A673 (cell line): ENCODE data around the gene BATF2. TPM values are rescaled to one million over a fixed set of nuclear protein-coding genes. Genes with fewer than 3 reads are reported as not detected.

Experiments used
- BruUV-seq: library from RNA; stranded (reverse); fragments of 400-500 nt; replicated peaks from 2 replicates; lab custom pipeline; 2021; lab: Mats Ljungman, UMichigan
- CTCF ChIA-PET: fragments of 300-600 bp; sonication (Branson Sonifier 250); formaldehyde crosslinking; loops from one replicate; lab custom pipeline; 2022; ENCODE audit warnings: antibody characterized with exemption; lab: Charles Lee
- POLR2A ChIA-PET: fragments of 300-600 bp; sonication (Branson Sonifier 250); formaldehyde crosslinking; loops from one replicate; lab custom pipeline; 2022; ENCODE audit warnings: antibody characterized with exemption; ENCODE audit not compliant: low non-redundant PET; lab: Charles Lee
- DNase-seq: peaks from one replicate; pipeline ENCODE4 v3.0.0-alpha.2; 2015; ENCODE audit warnings: low spot score
- H3K27ac ChIP-seq: fragments of 200-600 bp; sonication (generic); 2 replicates; pipeline ENCODE4 v1.5.1; 2016; ENCODE audit warnings: mixed run types, low read depth, mild to moderate bottlenecking, mixed read lengths, antibody characterized with exemption, low read length; ENCODE audit not compliant: poor library complexity, severe bottlenecking
- H3K27me3 ChIP-seq: fragments of 200-600 bp; sonication (generic); replicated peaks from 2 replicates; pipeline ENCODE4 v1.6.1; 2017; ENCODE audit warnings: mixed run types, low read depth, mild to moderate bottlenecking, mixed read lengths, antibody characterized with exemption, low read length; ENCODE audit not compliant: insufficient read depth, poor library complexity
- H3K36me3 ChIP-seq: fragments of 200-600 bp; sonication (generic); 2 replicates; pipeline ENCODE4 v1.6.1; 2016; ENCODE audit warnings: mixed run types, mild to moderate bottlenecking, mixed read lengths, antibody characterized with exemption, low read length; ENCODE audit not compliant: insufficient read depth, poor library complexity, severe bottlenecking
- H3K4me1 ChIP-seq: fragments of 200-600 bp; sonication (generic); 2 replicates; pipeline ENCODE4 v1.6.1; 2017; ENCODE audit warnings: mixed run types, mild to moderate bottlenecking, mixed read lengths, antibody characterized with exemption, low read length; ENCODE audit not compliant: insufficient read depth, poor library complexity, severe bottlenecking
- H3K4me3 ChIP-seq: fragments of 200-600 bp; sonication (generic); 2 replicates; pipeline ENCODE4 v1.5.1; 2016; ENCODE audit warnings: low read depth, mixed run types, mild to moderate bottlenecking, mixed read lengths, low read length; ENCODE audit not compliant: poor library complexity, severe bottlenecking
- H3K9me3 ChIP-seq: fragments of 200-600 bp; sonication (generic); 2 replicates; pipeline ENCODE4 v1.6.1; 2016; ENCODE audit warnings: mixed run types, low read depth, mild to moderate bottlenecking, mixed read lengths, antibody characterized with exemption, low read length; ENCODE audit not compliant: poor library complexity, severe bottlenecking
- CTCF ChIP-seq: fragments of 300-800, 200-600 bp; sonication (generic); conservative IDR thresholded peaks from 2 replicates; pipeline ENCODE4 v1.5.1; 2017; ENCODE audit warnings: low read depth, mild to moderate bottlenecking, antibody characterized with exemption, low read length, moderate library complexity, mixed read lengths
- EZH2 ChIP-seq: fragments of 200-600 bp; sonication (generic); IDR thresholded peaks from 2 replicates; pipeline ENCODE4 v1.6.1; 2017; ENCODE audit warnings: borderline replicate concordance, low read depth, mild to moderate bottlenecking, mixed read lengths, antibody characterized with exemption, low read length; ENCODE audit not compliant: poor library complexity, severe bottlenecking
- intact Hi-C: fragments of 100-400 bp; cut with micrococcal nuclease; formaldehyde crosslinking; loops from one replicate; pipeline ENCODE4 v1.10.0; 2022; ENCODE audit not compliant: unreplicated experiment
- total RNA-seq: library from RNA; stranded (reverse); gene quantifications from 2 replicates; pipeline ENCODE4 v1.2.3, GENCODE V29; 2021

Gene BATF2
- total RNA-seq, 1 experiment from 2014 or later, result not detected

- no TSS peak for BruUV-seq
- ChIA-PET CTCF (no interaction called here), POLR2A (no interaction called here)
- TF ChIP-seq EZH2 (no peak), CTCF (no peak)
- H3K4me3 ChIP-seq, result no peak overlapping the region
- H3K9me3 ChIP-seq, result no peaks in the 10 kb centered on the region
- DNase-seq, result no peak
- no peaks in the 10 kb centered on the region for H3K36me3 ChIP-seq
- intact Hi-C loops, result no loop called here
- H3K4me1 ChIP-seq, result no peaks in the 10 kb centered on the region
- H3K27ac ChIP-seq, result no peak overlapping the region
- no peaks in the 10 kb centered on the region for H3K27me3 ChIP-seq
These were observed 5.9 kb upstream of the BATF2 start for GRCh38 chr11:65002706-65003105.

GRCh38 chr11:64999478-64999877, 2.7 kb upstream of the BATF2 start:
- no peak for DNase-seq
- no peak overlapping the region for H3K27ac ChIP-seq
- no peaks in the 10 kb centered on the region for H3K9me3 ChIP-seq
- no peaks in the 10 kb centered on the region for H3K27me3 ChIP-seq
- no peak overlapping the region for H3K4me3 ChIP-seq
- no TSS peak for BruUV-seq
- TF ChIP-seq CTCF (no peak), EZH2 (no peak)
- intact Hi-C loops, result no loop called here
- no peaks in the 10 kb centered on the region for H3K36me3 ChIP-seq
- ChIA-PET CTCF (interaction anchor here (0.7 kb wide), 1 partner anchor 11 kb away, joined by 3 read pairs; no protein-coding TSS in a partner anchor), POLR2A (no interaction called here)
- H3K4me1 ChIP-seq, result no peaks in the 10 kb centered on the region

- intact Hi-C loops, result no loop called here
- POLR2A ChIA-PET, result interaction anchor here (0.7 kb wide), 1 partner anchor 17 kb away, joined by 4 read pairs; no protein-coding TSS in a partner anchor
These were observed 2.1 kb upstream of the BATF2 start for GRCh38 chr11:64998690-64999431.

More at GRCh38 chr11:64998690-64999431, 2.1 kb upstream of the BATF2 start:
- Histone ChIP-seq H3K27ac (no peak overlapping the region), H3K27me3 (no peaks in the 10 kb centered on the region), H3K4me3 (no peak overlapping the region), H3K9me3 (no peaks in the 10 kb centered on the region), H3K36me3 (no peaks in the 10 kb centered on the region), H3K4me1 (no peaks in the 10 kb centered on the region)
- TF ChIP-seq CTCF, result no peak
- no peak for TF ChIP-seq EZH2
- DNase-seq, result no peak
- no TSS peak for BruUV-seq
- CTCF ChIA-PET, result no interaction called here
